Anterior cingulate cortex (tissue), 58 donors: ENCODE measurements around the gene LHFPL3.

Source experiments
- DNase-seq, 58 donors: peaks; one replicate each; lab custom pipeline; 2025; lab: John Stamatoyannopoulos, UW

Gene LHFPL3

GRCh38 chr7:104790440-104790839 lies 462.0 kb downstream of the LHFPL3 start:
- no peak for DNase-seq

DNA sequence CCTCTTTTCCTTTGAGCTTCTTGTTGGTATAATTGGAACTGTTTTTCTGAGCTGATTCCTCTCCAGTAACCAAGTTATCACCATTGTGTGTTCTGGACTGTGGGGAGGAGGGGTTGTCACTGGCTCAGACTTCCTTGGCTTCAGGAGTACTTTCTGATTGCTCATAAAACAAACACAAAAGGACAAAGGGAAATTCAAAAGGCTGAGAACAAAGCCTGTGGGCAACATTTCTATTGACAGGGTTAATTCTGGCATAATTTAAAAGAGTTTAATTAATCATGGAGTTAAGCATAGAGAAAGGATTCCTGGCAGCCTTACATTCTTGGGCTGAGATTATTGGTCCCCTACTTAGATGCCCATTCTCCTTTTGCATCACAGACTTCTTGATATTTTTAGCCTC lies 462.7 kb downstream of the LHFPL3 start:
- DNase-seq: peak in 3 of 58 donors; percentile 3 to 40 (median 15)

- DNase-seq: no peak
Measured at GRCh38 chr7:104793066-104793465, 464.7 kb downstream of the LHFPL3 start.

DNA sequence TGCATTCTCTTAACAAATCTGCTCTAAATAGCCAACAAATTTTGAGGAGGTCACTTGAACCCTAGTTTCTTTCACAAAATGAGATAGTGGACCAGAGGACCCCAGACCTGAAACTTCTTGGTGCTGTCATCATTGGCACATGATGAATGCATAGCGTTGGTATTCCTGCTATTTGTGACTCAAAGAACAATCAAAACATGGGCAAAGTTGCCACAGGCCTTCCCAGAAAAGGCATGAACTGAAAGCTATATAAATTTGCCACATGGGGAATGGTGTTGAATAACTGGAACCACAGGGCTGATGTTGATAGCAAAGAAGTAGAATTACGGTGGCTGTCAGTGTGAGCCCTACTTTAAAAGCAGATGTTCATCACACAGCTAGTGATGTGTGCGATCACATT lies 465.8 kb downstream of the LHFPL3 start:
- DNase-seq: no peak

- DNase-seq: no peak
Measured at GRCh38 chr7:104794589-104794988, 466.2 kb downstream of the LHFPL3 start.

- DNase-seq: peak in 19 of 58 donors; percentile 4 to 67 (median 18)
Measured at GRCh38 chr7:104795086-104795485, 466.7 kb downstream of the LHFPL3 start.

GRCh38 chr7:104795616-104796398 lies 467.4 kb downstream of the LHFPL3 start:
- no peak for DNase-seq

- no peak for DNase-seq
Measured at GRCh38 chr7:104800307-104800706, 471.9 kb downstream of the LHFPL3 start.

- no peak for DNase-seq
Measured at GRCh38 chr7:104801022-104801421, 472.6 kb downstream of the LHFPL3 start.

DNA sequence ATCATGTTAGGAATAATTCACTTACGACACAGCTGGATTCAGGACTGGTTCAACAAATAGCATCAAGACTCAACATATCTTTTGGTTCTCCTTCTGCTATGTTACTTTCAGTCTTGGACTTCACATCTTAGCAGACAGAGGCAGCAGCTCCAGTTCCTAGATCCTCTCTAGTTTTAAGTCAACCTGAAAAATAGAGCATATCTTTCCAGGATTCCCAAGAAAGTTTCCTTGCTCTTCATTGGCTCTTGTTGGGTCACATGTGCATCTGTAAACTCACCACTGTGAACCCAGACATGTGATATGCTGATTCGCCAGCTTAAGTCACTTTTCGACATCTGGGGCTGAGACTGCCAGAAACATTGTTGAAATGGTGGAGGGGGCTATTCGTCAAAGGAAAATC lies 475.5 kb downstream of the LHFPL3 start:
- no peak for DNase-seq

DNA sequence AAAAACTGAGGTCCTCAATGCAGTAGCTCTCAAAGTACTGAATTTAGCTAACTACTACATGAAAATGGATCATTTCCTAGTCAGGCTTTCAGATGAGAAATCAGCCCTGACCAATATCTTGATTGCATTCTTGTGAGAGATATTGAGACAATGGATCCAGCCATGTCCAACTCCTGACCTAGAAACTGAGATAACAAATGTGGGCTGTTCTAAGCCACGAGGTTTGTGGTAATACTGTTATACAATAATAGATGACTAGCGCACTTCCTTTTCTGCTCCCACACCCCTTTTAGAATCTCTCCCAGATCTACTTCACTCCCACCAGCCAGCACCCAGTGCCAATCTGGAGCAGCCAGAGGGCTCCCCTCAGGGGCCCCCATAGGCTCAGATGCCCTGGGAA lies 476.3 kb downstream of the LHFPL3 start:
- DNase-seq: no peak

DNA sequence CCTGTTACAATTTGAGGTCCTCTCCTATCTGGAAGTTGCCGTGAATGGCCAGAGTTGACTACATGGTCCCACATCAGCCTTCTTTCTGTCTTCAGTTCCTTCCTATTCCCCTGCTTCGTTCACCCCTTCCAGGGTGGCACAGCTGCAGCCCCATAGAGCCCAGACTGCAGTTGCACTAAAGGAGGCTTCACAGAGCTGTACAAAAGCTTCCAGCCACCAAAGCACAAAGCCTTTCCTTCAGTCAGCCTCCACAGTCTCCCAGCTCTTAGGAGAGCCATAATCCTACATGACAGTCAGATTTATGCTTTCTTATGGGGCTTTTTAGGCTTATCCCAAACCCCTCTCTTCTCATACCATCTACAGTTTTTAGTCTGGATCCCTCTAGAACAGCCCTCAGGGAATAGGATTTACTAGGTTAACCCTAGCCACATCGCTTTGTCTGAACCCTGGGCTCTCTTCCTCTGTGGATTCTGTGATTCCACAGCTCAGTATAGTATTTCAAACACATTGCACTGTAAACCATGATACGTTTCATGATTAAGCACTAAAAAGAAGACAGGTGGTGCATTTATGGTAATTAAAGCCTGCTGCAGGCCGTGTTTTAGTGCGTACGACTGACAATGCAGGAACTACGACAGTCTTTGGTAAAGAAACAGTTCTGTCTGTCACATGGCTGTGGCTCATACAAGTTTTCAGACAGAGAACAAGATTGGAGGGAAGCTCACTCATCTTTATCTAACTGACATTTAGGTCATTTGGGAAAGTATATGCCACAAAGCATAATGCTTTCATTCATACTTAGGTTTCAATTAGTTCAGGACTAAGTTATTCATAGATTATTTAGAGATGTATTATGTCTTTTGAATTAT lies 477.3 kb downstream of the LHFPL3 start:
- DNase-seq: peak in 14 of 58 donors; percentile 3 to 39 (median 12)

- no peak for DNase-seq
Measured at GRCh38 chr7:104807671-104808070, 479.3 kb downstream of the LHFPL3 start.

DNA sequence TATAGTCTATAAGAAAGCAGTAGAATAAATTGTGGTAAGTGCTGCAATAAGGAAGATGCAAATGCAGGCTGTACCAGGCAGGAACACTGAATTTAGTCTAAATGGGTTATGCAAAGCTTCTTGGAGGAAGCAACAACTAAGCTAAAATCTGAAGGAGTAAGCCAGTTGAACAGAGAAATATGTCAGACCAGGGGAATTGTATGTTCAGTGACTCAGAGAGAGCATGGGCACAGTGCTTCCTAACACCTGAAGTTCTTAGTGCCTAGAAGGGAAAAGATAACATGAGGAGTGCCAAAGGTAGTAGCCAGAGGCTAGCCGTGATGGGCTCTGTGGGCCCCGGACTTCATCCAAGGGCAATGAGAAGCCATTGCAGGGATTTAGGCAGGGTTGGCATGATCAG lies 481.5 kb downstream of the LHFPL3 start:
- DNase-seq: no peak

DNA sequence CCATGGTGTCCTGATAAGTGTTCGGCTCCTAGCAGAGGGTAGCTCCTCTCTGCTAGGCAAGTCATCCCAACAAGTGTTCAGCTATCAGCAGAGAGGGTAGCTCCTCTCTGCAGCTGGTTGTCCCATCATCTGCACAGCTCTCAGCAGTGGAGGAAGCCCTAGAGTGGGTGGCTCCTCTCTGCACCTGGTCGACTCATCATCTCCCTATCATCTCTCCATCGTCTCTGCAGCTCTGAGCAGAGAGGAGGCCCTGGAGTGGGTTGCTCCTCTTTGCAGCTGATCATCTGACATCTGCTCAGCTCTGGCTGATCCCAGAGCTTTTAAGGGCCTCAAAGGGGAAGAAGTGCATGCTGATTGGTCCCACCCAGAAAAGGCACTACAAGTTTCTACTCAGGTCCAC lies 485.7 kb downstream of the LHFPL3 start:
- DNase-seq: no peak

GRCh38 chr7:104814671-104815400 lies 486.4 kb downstream of the LHFPL3 start:
- DNase-seq: peak in 3 of 58 donors; percentile 4 to 7 (median 4)

DNA sequence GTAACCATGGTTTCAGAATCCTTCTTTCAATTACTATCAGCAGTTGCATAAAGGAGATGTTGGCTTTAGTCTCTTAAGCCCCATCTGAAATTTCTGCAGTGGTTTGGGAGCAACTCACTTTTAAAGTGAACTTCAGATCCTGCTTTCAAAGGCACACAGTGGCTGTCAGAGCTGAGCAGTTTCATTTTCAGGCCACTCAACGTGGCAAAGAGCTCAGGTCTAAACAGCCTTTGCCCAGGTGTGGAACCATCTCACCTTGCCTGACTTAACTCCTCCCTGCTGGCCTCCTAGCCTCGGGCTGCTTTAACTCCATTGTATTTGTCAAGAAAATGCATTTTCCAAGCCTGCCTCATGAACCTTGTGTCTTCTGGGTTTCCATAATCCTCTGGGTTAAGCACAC lies 488.1 kb downstream of the LHFPL3 start:
- DNase-seq: no peak

DNA sequence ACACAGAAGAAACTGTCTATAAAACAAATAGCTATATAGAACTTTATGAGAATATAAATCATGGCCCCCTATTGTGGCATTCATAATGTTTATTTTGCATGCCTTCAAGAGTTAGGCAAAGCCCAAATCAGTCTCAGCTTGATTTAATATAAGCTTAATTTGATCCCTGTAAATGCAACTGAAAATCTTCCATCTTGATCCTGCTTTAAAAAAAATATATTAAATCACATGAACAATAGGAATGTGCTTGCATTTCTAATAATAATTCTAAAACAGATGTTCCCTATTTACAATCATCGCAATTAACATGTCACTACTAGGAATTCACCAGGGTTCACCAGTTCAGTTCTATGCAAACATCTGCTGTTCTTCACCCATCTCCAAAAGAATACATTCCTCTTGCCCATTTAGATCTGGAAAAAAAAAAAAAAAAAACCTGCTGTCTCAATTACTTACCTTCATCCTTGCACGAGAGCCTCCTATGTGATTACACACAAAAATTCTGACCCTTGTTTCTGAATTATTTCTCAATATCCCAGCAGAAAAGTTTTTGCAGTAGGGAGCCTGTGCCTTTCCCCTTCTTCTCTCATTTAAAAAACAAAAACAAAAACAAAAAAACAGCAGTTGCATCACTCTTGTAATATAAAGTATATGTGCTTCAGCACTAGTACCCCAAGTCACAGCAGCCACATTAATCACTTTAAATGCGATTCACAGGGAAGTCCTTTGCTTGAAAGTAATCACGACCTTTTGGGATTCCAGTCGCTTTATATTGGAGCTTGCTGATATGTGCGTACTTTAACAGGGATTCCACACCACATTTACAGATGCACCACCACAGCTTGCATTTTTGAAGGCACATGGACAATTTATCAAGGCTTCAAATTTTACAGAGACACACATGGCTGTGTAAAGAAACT lies 490.8 kb downstream of the LHFPL3 start:
- no peak for DNase-seq

GRCh38 chr7:104820836-104821535 lies 492.6 kb downstream of the LHFPL3 start:
- DNase-seq: no peak
